ENCODE measurements around the gene SSC4D. TPM values are rescaled to one million over a fixed set of nuclear protein-coding genes. Genes with fewer than 3 reads are reported as not detected.
A peak's percentile ranks its signal among the peaks of the same experiment; 100 is the strongest.
"Not testable (repeated sequence)": the region's sequence is repeated elsewhere in the genome, so short reads cannot be mapped to it uniquely, and the experiment has no call there.

SSC4D gene
- total RNA-seq, 1 donor from 2014 or later, result 0.89 TPM

GRCh38 chr7:76421097-76421496, 11.6 kb upstream of the SSC4D start:
- not testable (repeated sequence) for DNase-seq

- not testable (repeated sequence) for DNase-seq
Measured at GRCh38 chr7:76417654-76418310, 8.3 kb upstream of the SSC4D start.

GRCh38 chr7:76412249-76412648, 2.8 kb upstream of the SSC4D start:
- no peak for DNase-seq

- no peak for DNase-seq
Measured at GRCh38 chr7:76411626-76412025, 2.1 kb upstream of the SSC4D start.

- no peak for DNase-seq
Measured at GRCh38 chr7:76408121-76408560, 1.4 kb downstream of the SSC4D start.

GRCh38 chr7:76407718-76408117, 1.8 kb downstream of the SSC4D start:
- DNase-seq, result no peak

- DNase-seq, result no peak
Measured at GRCh38 chr7:76405738-76406137, 3.8 kb downstream of the SSC4D start.

GRCh38 chr7:76403780-76404494, 5.6 kb downstream of the SSC4D start:
- no peak for DNase-seq

- DNase-seq, result not testable (repeated sequence)
Measured at GRCh38 chr7:76403097-76403496, 6.4 kb downstream of the SSC4D start.

- no peak for DNase-seq
Measured at GRCh38 chr7:76400248-76400647, 9.2 kb downstream of the SSC4D start.

- peak; percentile 19 for DNase-seq
Measured at GRCh38 chr7:76397409-76398183, 11.9 kb downstream of the SSC4D start.

- DNase-seq, result no peak
Measured at GRCh38 chr7:76396864-76397263, 12.6 kb downstream of the SSC4D start.

- no peak for DNase-seq
Measured at GRCh38 chr7:76395965-76396726, 13.4 kb downstream of the SSC4D start.

- not testable (repeated sequence) for DNase-seq
Measured at GRCh38 chr7:76395605-76395964, 13.9 kb downstream of the SSC4D start.

- DNase-seq, result no peak
Measured at GRCh38 chr7:76394957-76395356, 14.5 kb downstream of the SSC4D start.

- peak; percentile 81 for DNase-seq
Measured at GRCh38 chr7:76393116-76394031, 16.1 kb downstream of the SSC4D start.

- no peak for DNase-seq
Measured at GRCh38 chr7:76392531-76393115, 16.9 kb downstream of the SSC4D start.

- no peak for DNase-seq
Measured at GRCh38 chr7:76390092-76390491, 19.4 kb downstream of the SSC4D start.

GRCh38 chr7:76387789-76388188, 21.7 kb downstream of the SSC4D start:
- DNase-seq, result not testable (repeated sequence)

- no peak for DNase-seq
Measured at GRCh38 chr7:76386691-76387260, 22.7 kb downstream of the SSC4D start.
